ENCODE measurements around the gene CYP27C1. TPM values are rescaled to one million over a fixed set of nuclear protein-coding genes. Genes with fewer than 3 reads are reported as not detected.
A peak's percentile ranks its signal among the peaks of the same experiment; 100 is the strongest.

Gene CYP27C1
- total RNA-seq, 1 donor from 2014 or later: 5.7 TPM

GRCh38 chr2:127191331-127192219 lies 28.5 kb downstream of the CYP27C1 start:
- FAIRE-seq: no peak
- no peak overlapping the region for H2AFZ ChIP-seq (ENCODE audit: low read depth, low read length)
- H3K9ac ChIP-seq (ENCODE audit: low read length): no peak overlapping the region
- H3K36me3 ChIP-seq (ENCODE audit: insufficient read depth, low read length): no peaks in the 10 kb centered on the region
- peaks cover 33% of the 10 kb centered on the region for H3K36me3 Mint-ChIP-seq (ENCODE audit: low read depth, unreplicated experiment)
- peaks cover 5% of the 10 kb centered on the region for H3K4me1 Mint-ChIP-seq (ENCODE audit: low read depth, unreplicated experiment)
- no peak overlapping the region for H3K27ac Mint-ChIP-seq (ENCODE audit: unreplicated experiment)
- H3K79me2 ChIP-seq (ENCODE audit: insufficient read depth, low read length): no peaks in the 10 kb centered on the region
- no peak overlapping the region for H3K4me2 ChIP-seq (ENCODE audit: low read length)
- TF ChIP-seq CTCF (IDR thresholded peaks at IDR 0.05; ENCODE audit: insufficient read depth, low read depth, low read length) (no peak), EZH2 (IDR thresholded peaks at IDR 0.05; ENCODE audit: insufficient read depth, low read length) (no peak)
- no peaks in the 10 kb centered on the region for H4K20me1 ChIP-seq (ENCODE audit: insufficient read depth, low read length)
- H3K27me3 Mint-ChIP-seq (ENCODE audit: low read depth, unreplicated experiment): no peaks in the 10 kb centered on the region
- peaks cover 6% of the 10 kb centered on the region for H3K9me3 Mint-ChIP-seq (ENCODE audit: unreplicated experiment)
- DNase-seq (ENCODE audit: low read depth): no peak
- peaks cover 15% of the 10 kb centered on the region for H3K4me1 ChIP-seq (ENCODE audit: insufficient read depth, low read length)
- no peaks in the 10 kb centered on the region for H3K9me3 ChIP-seq (ENCODE audit: insufficient read depth, low read depth, low read length)
- H3K27me3 ChIP-seq (ENCODE audit: insufficient read depth, low read length): no peaks in the 10 kb centered on the region
- no peak overlapping the region for H3K27ac ChIP-seq (ENCODE audit: low read depth, low read length)
- no peak overlapping the region for H3K4me3 ChIP-seq (ENCODE audit: insufficient read depth, low read depth, low read length)
- H3K4me3 Mint-ChIP-seq (ENCODE audit: unreplicated experiment): no peak overlapping the region

DNA sequence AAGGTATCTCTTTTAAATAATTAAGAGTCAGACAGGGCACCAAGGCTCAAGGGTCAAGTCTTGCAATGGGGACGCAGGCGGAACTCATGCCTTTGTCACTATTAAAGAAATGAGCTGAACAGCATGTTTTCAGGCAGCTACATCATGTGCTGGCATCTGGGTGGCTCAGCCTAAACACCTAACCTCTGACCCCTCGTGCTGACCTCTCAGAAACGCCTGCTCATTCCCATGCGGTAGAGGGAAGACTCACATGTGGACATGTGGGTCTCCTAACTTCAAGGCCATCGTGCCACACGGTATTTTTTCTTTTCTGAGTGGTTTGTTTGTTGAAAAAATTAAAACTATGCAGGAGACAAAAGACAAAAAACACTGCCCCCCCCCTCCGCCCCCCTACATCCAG lies 31.3 kb downstream of the CYP27C1 start:
- Histone ChIP-seq H3K79me2 (ENCODE audit: insufficient read depth, low read length) (no peaks in the 10 kb centered on the region), H3K36me3 (ENCODE audit: insufficient read depth, low read length) (no peaks in the 10 kb centered on the region), H3K4me2 (ENCODE audit: low read length) (no peak overlapping the region), H3K27ac (ENCODE audit: low read depth, low read length) (no peak overlapping the region), H3K27me3 (ENCODE audit: insufficient read depth, low read length) (no peaks in the 10 kb centered on the region), H3K9ac (ENCODE audit: low read length) (no peak overlapping the region), H3K4me1 (ENCODE audit: insufficient read depth, low read length) (peaks cover 8% of the 10 kb centered on the region), H2AFZ (ENCODE audit: low read depth, low read length) (no peak overlapping the region), H3K4me3 (ENCODE audit: insufficient read depth, low read depth, low read length) (no peak overlapping the region), H4K20me1 (ENCODE audit: insufficient read depth, low read length) (no peaks in the 10 kb centered on the region), H3K9me3 (ENCODE audit: insufficient read depth, low read depth, low read length) (no peaks in the 10 kb centered on the region)
- H3K9me3 Mint-ChIP-seq (ENCODE audit: unreplicated experiment): peaks cover 5% of the 10 kb centered on the region
- no peak for TF ChIP-seq EZH2 (IDR thresholded peaks at IDR 0.05; ENCODE audit: insufficient read depth, low read length)
- TF ChIP-seq CTCF (IDR thresholded peaks at IDR 0.05; ENCODE audit: insufficient read depth, low read depth, low read length): no peak
- H3K36me3 Mint-ChIP-seq (ENCODE audit: low read depth, unreplicated experiment): peaks cover 30% of the 10 kb centered on the region
- no peaks in the 10 kb centered on the region for H3K27me3 Mint-ChIP-seq (ENCODE audit: low read depth, unreplicated experiment)
- H3K4me1 Mint-ChIP-seq (ENCODE audit: low read depth, unreplicated experiment): peaks cover 4% of the 10 kb centered on the region
- peak overlapping the region; percentile 41 for H3K27ac Mint-ChIP-seq (ENCODE audit: unreplicated experiment)
- DNase-seq (ENCODE audit: low read depth) (no peak), FAIRE-seq (no peak)
- H3K4me3 Mint-ChIP-seq (ENCODE audit: unreplicated experiment): no peak overlapping the region

DNA sequence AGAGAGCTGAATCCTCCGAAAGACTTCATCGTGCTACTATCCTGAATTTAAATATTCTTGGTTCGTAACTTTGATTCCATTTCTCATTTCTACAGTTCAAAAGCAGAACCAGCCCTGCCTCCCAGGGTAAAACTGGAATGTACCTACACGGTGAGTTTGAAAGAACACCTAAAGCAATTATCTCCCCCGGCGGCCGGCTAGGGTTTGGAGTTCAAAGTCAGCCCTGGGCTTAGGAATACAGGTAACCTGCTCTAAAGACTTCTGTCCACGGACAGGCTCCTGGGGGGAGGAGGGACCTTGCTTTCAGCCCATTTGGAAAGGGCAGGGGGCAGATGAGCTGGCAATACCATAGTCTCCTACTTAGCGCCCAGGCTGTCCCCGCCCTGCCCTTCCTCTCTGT lies 32.3 kb downstream of the CYP27C1 start:
- Mint-ChIP-seq H3K27me3 (ENCODE audit: low read depth, unreplicated experiment) (no peaks in the 10 kb centered on the region), H3K4me1 (ENCODE audit: low read depth, unreplicated experiment) (no peaks in the 10 kb centered on the region), H3K27ac (ENCODE audit: unreplicated experiment) (no peak overlapping the region), H3K9me3 (ENCODE audit: unreplicated experiment) (peaks cover 5% of the 10 kb centered on the region), H3K36me3 (ENCODE audit: low read depth, unreplicated experiment) (peaks cover 31% of the 10 kb centered on the region), H3K4me3 (ENCODE audit: unreplicated experiment) (no peak overlapping the region)
- FAIRE-seq (no peak), DNase-seq (ENCODE audit: low read depth) (no peak)
- H3K79me2 ChIP-seq (ENCODE audit: insufficient read depth, low read length): no peaks in the 10 kb centered on the region
- no peak overlapping the region for H3K9ac ChIP-seq (ENCODE audit: low read length)
- H4K20me1 ChIP-seq (ENCODE audit: insufficient read depth, low read length): no peaks in the 10 kb centered on the region
- no peaks in the 10 kb centered on the region for H3K9me3 ChIP-seq (ENCODE audit: insufficient read depth, low read depth, low read length)
- H3K4me3 ChIP-seq (ENCODE audit: insufficient read depth, low read depth, low read length): no peak overlapping the region
- H3K36me3 ChIP-seq (ENCODE audit: insufficient read depth, low read length): no peaks in the 10 kb centered on the region
- H3K4me2 ChIP-seq (ENCODE audit: low read length): no peak overlapping the region
- TF ChIP-seq EZH2 (IDR thresholded peaks at IDR 0.05; ENCODE audit: insufficient read depth, low read length) (no peak), CTCF (IDR thresholded peaks at IDR 0.05; ENCODE audit: insufficient read depth, low read depth, low read length) (no peak)
- no peaks in the 10 kb centered on the region for H3K27me3 ChIP-seq (ENCODE audit: insufficient read depth, low read length)
- no peak overlapping the region for H2AFZ ChIP-seq (ENCODE audit: low read depth, low read length)
- H3K27ac ChIP-seq (ENCODE audit: low read depth, low read length): no peak overlapping the region
- no peaks in the 10 kb centered on the region for H3K4me1 ChIP-seq (ENCODE audit: insufficient read depth, low read length)

Data from astrocyte (in vitro differentiated cells and primary cell).